ENCODE data around the gene KIF24. TPM values are rescaled to one million over a fixed set of nuclear protein-coding genes. Genes with fewer than 3 reads are reported as not detected.

Gene KIF24
- total RNA-seq, 2 donors from 2014 or later: 0.56 to 1.1 TPM

DNA sequence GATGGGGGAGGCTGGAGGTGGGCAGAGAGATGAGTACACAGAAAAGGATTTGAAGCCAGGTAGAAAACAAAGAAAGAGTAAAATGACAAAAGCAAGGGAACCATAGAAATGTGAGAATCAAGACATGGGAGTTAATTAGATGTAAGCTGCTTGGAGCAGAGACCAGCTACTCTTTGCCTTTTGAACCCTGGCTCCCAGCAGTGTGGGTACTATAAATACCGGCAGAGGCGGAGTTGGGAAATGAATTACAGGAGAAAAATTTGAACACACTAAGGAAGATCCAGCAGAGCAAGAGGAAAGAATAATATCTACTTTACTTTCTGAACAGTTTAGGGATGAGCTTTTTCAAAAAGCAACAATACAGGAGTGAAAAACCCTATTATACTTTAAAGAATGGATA lies 36.5 kb downstream of the KIF24 start:
- Histone ChIP-seq H3K36me3 (no peaks in the 10 kb centered on the region), H3K4me1 (ENCODE audit: control insufficient read depth in 1 of 2, low read depth in 2 of 2) (no peaks in the 10 kb centered on the region), H3K4me3 (no peak overlapping the region), H3K27me3 (replicated peaks; ENCODE audit: insufficient read depth) (no peaks in the 10 kb centered on the region), H3K9me3 (no peaks in the 10 kb centered on the region), H3K27ac (no peak overlapping the region)
- DNase-seq (ENCODE audit: low spot score): no peak
- TF ChIP-seq, protein P1, sequence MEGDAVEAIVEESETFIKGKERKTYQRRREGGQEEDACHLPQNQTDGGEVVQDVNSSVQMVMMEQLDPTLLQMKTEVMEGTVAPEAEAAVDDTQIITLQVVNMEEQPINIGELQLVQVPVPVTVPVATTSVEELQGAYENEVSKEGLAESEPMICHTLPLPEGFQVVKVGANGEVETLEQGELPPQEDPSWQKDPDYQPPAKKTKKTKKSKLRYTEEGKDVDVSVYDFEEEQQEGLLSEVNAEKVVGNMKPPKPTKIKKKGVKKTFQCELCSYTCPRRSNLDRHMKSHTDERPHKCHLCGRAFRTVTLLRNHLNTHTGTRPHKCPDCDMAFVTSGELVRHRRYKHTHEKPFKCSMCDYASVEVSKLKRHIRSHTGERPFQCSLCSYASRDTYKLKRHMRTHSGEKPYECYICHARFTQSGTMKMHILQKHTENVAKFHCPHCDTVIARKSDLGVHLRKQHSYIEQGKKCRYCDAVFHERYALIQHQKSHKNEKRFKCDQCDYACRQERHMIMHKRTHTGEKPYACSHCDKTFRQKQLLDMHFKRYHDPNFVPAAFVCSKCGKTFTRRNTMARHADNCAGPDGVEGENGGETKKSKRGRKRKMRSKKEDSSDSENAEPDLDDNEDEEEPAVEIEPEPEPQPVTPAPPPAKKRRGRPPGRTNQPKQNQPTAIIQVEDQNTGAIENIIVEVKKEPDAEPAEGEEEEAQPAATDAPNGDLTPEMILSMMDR (IDR thresholded peaks at IDR 0.05): no peak
- ATAC-seq (ENCODE audit: insufficient number of reproducible peaks, low FRiP score, low read depth): no peak

DNA sequence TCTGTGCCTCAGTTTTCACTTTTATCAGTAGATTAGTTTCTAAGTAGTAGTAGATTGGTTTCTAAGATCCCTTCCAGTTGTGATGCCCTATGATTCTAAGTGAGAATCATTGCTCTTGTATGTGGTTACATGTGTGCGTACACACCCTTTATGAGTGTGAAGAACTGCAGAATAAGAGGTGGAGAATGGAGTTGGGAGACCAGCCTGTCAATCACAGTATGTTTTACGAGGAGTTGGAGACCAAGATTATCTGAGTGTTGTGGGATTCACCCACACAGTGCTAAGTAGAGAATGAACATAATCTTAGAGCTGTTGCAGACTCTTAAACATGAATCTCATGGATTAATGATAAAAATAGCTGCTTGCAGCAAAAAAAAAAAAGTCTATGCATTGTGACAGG lies 37.6 kb downstream of the KIF24 start:
- Histone ChIP-seq H3K27ac (no peak overlapping the region), H3K27me3 (replicated peaks; ENCODE audit: insufficient read depth) (no peaks in the 10 kb centered on the region), H3K9me3 (no peaks in the 10 kb centered on the region), H3K36me3 (no peaks in the 10 kb centered on the region), H3K4me3 (no peak overlapping the region), H3K4me1 (ENCODE audit: control insufficient read depth in 1 of 2, low read depth in 2 of 2) (no peaks in the 10 kb centered on the region)
- ATAC-seq (ENCODE audit: insufficient number of reproducible peaks, low FRiP score, low read depth): no peak
- TF ChIP-seq, protein P1 (IDR thresholded peaks at IDR 0.05): no peak
- no peak for DNase-seq (ENCODE audit: low spot score)

DNA sequence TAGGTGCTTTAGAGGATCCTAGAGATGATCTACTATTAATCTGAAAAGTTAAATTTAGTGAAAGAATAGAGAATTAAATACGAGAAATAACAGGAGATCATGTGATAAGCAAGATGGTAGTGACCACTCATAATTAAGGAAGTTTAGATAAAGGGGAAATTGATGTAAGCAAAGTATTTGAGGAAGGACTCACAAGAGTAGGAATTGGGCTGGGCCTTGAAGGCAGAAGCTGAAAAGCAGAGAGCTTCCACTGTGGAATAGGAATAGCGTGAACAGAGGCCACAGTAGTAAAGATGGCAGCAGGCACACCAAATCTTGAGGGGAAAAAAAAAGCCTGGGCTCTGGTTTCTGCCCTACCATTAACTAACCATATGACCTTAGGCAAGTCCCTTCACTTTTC lies 38.0 kb downstream of the KIF24 start:
- H3K27ac ChIP-seq: no peak overlapping the region
- H3K36me3 ChIP-seq: no peaks in the 10 kb centered on the region
- TF ChIP-seq, protein P1 (IDR thresholded peaks at IDR 0.05): no peak
- no peaks in the 10 kb centered on the region for H3K4me1 ChIP-seq (ENCODE audit: control insufficient read depth in 1 of 2, low read depth in 2 of 2)
- no peaks in the 10 kb centered on the region for H3K9me3 ChIP-seq
- ATAC-seq (ENCODE audit: insufficient number of reproducible peaks, low FRiP score, low read depth): no peak
- no peaks in the 10 kb centered on the region for H3K27me3 ChIP-seq (replicated peaks; ENCODE audit: insufficient read depth)
- DNase-seq (ENCODE audit: low spot score): no peak
- H3K4me3 ChIP-seq: no peak overlapping the region

DNA sequence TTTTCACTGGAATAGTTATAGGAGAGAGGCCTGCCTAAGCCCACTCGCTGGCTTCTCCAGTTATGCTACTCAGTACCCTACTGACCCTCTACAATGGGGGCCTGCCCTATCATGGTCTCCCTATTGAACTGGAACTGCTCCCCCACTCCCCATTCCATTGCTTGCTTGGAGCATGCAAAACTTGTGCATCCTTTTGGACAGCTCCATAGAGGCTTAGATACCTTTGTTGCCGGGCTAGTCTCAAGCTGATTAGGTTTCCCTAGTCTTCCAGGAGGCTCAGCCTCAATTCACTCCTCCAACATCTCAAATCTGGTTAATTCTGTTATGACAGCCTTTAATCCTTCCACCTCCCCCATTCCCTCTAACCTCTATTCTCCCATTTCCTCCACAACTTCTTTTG lies 39.9 kb downstream of the KIF24 start:
- DNase-seq (ENCODE audit: low spot score) (no peak), ATAC-seq (ENCODE audit: insufficient number of reproducible peaks, low FRiP score, low read depth) (no peak)
- Histone ChIP-seq H3K27me3 (replicated peaks; ENCODE audit: insufficient read depth) (no peaks in the 10 kb centered on the region), H3K4me1 (ENCODE audit: control insufficient read depth in 1 of 2, low read depth in 2 of 2) (no peaks in the 10 kb centered on the region), H3K36me3 (no peaks in the 10 kb centered on the region), H3K27ac (no peak overlapping the region), H3K9me3 (no peaks in the 10 kb centered on the region), H3K4me3 (no peak overlapping the region)
- TF ChIP-seq, protein P1 (IDR thresholded peaks at IDR 0.05): no peak

DNA sequence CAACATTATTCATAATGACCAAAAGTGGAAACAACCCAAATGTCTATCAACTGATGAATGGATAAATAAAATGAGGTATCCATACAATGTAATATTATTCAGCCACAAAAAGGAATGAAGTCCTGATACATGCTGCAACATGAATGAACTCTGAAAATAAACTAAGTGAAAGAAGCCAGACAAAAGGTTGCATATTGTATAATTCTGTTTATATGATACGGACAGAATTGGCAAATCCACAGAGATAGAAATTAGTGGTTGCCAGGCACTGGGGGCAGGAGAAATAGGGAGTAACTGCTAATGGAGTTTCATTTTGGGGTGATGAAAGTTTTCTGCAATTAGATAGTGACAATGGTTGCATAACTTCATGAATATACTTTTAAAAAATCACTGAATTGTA lies 47.0 kb downstream of the KIF24 start:
- DNase-seq (ENCODE audit: low spot score) (no peak), ATAC-seq (ENCODE audit: insufficient number of reproducible peaks, low FRiP score, low read depth) (no peak)
- no peak overlapping the region for H3K4me3 ChIP-seq
- H3K9me3 ChIP-seq: no peaks in the 10 kb centered on the region
- H3K36me3 ChIP-seq: no peaks in the 10 kb centered on the region
- H3K27ac ChIP-seq: no peak overlapping the region
- no peaks in the 10 kb centered on the region for H3K4me1 ChIP-seq (ENCODE audit: control insufficient read depth in 1 of 2, low read depth in 2 of 2)
- TF ChIP-seq, protein P1 (IDR thresholded peaks at IDR 0.05): no peak
- no peaks in the 10 kb centered on the region for H3K27me3 ChIP-seq (replicated peaks; ENCODE audit: insufficient read depth)
